Kidney (tissue), 14 donors: ENCODE measurements around the gene PODN. TPM values are rescaled to one million over a fixed set of nuclear protein-coding genes. Genes with fewer than 3 reads are reported as not detected.

ENCODE experiments used
- DNase-seq, 5 donors: peaks; one replicate each; pipeline ENCODE4 v3.0.0-alpha.2; 2013 to 2020
- FAIRE-seq: peaks from 2 replicates; lab custom pipeline; 2012; peaks lifted over from hg19 to GRCh38; lab: Jason Lieb, UNC
- H3K27ac ChIP-seq, 2 donors: one replicate each; pipeline ENCODE4 v1.7.0; 2013; ENCODE audit warnings: low read depth in 2 of 2, low read length in 2 of 2, inconsistent platforms in 1 of 2
- H3K27me3 ChIP-seq: one replicate; pipeline ENCODE4 v1.7.1; 2013; ENCODE audit warnings: low read length, inconsistent platforms; ENCODE audit not compliant: control insufficient read depth, insufficient read depth
- H3K36me3 ChIP-seq, 3 donors: one replicate each; pipeline versions ENCODE4 v1.7.0 to v1.7.1; 2013; ENCODE audit warnings: low read length in 3 of 3, control low read depth in 1 of 3, inconsistent platforms in 1 of 3; ENCODE audit not compliant: insufficient read depth in 3 of 3, control insufficient read depth in 2 of 3
- H3K4me1 ChIP-seq, 3 donors: one replicate each; pipeline versions ENCODE4 v1.7.0 to v1.7.1; 2013; ENCODE audit warnings: low read length in 3 of 3, inconsistent platforms in 1 of 3, low read depth in 1 of 3; ENCODE audit not compliant: control insufficient read depth in 2 of 3, insufficient read depth in 2 of 3
- H3K4me3 ChIP-seq, 3 donors: one replicate each; pipeline versions ENCODE4 v1.7.0 to v1.8.1; 2013; ENCODE audit warnings: low read length in 3 of 3, control low read depth in 1 of 3, inconsistent platforms in 1 of 3
- H3K9ac ChIP-seq, 3 donors: one replicate each; pipeline versions ENCODE4 v1.7.0 to v1.7.1; 2013; ENCODE audit warnings: low read length in 3 of 3, control low read depth in 1 of 3, inconsistent platforms in 1 of 3
- H3K9me3 ChIP-seq, 3 donors: one replicate each; pipeline versions ENCODE4 v1.7.0 to v1.7.1; 2013; ENCODE audit warnings: low read length in 3 of 3, control low read depth in 1 of 3, inconsistent platforms in 1 of 3; ENCODE audit not compliant: control insufficient read depth in 2 of 3, insufficient read depth in 1 of 3
- intact Hi-C: fragments of 100-400 bp; cut with DNase I; formaldehyde crosslinking; loops from one replicate; pipeline ENCODE4 v1.11.1; 2022
- polyA plus RNA-seq: library from polyadenylated mRNA; stranded (reverse); fragments of 350-450 nt; fragmentation: Illumina TruSeq; extraction: RNeasy Lipid Tissue Mini Kit (QIAGEN cat#74804); gene quantifications from one replicate; pipeline ENCODE4 v1.2.3, GENCODE V29; 2014; ENCODE audit warnings: low read depth, low replicate concordance; ENCODE audit not compliant: insufficient read depth
- total RNA-seq: library from RNA; stranded (reverse); fragmentation: NEBNext Ultra II Directional; extraction: Animal tissue kit (Norgen Biotek cat#: 25700); gene quantifications from one replicate; pipeline ENCODE4 v1.2.1, GENCODE V29; 2021
- TF ChIP-seq, protein P1 (sequence below): IDR thresholded peaks from 3 replicates; pipeline ENCODE4 v1.5.1; 2012; ENCODE audit warnings: mild to moderate bottlenecking, moderate library complexity, borderline replicate concordance; ENCODE audit not compliant: insufficient read depth; ENCODE audit errors: extremely low read depth
- donor health status: control.
- donor health status: control.
- donor health status: control.
- donor health status: control.
- donor health status: control.
- donor health status: DM: yes; HTN: yes; CAD: no.
- donor health status: Normal renal cell carcinoma (clear cell type).

Gene PODN
- total and polyA plus RNA-seq, 2 donors from 2014 or later, result 1.4 to 8.1 TPM

DNA sequence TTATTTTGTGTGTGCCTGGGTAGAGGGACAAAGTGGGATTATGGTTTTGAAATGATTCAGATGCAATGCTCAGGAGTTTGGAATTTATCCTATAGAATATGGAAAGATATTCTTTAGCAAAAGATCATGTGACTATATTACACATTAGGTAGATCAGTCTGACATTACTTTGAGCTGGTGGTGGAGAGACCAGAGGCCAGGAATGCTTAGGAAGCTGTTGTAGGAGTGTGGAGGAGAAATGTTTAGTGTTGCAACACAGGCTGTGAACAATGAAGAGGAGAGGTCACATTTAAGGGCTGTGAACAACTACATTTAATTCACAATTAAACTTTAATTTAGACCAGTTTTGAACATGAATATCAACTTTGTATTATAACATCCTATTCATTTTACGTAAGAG is 45.3 kb upstream of the PODN start:
- Histone ChIP-seq H3K9me3 (no peaks in the 10 kb centered on the region), H3K4me1 (peaks cover 0 to 6% (median 0%) of the 10 kb centered on the region in 3 donors), H3K36me3 (no peaks in the 10 kb centered on the region), H3K27me3 (no peaks in the 10 kb centered on the region), H3K27ac (no peak overlapping the region), H3K4me3 (peak overlapping the region in 1 of 3 donors; percentile 88), H3K9ac (no peak overlapping the region)
- DNase-seq, result no peak
- FAIRE-seq, result no peak
- TF ChIP-seq, protein P1, sequence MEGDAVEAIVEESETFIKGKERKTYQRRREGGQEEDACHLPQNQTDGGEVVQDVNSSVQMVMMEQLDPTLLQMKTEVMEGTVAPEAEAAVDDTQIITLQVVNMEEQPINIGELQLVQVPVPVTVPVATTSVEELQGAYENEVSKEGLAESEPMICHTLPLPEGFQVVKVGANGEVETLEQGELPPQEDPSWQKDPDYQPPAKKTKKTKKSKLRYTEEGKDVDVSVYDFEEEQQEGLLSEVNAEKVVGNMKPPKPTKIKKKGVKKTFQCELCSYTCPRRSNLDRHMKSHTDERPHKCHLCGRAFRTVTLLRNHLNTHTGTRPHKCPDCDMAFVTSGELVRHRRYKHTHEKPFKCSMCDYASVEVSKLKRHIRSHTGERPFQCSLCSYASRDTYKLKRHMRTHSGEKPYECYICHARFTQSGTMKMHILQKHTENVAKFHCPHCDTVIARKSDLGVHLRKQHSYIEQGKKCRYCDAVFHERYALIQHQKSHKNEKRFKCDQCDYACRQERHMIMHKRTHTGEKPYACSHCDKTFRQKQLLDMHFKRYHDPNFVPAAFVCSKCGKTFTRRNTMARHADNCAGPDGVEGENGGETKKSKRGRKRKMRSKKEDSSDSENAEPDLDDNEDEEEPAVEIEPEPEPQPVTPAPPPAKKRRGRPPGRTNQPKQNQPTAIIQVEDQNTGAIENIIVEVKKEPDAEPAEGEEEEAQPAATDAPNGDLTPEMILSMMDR, result no peak
- intact Hi-C loops, result no loop called here

DNA sequence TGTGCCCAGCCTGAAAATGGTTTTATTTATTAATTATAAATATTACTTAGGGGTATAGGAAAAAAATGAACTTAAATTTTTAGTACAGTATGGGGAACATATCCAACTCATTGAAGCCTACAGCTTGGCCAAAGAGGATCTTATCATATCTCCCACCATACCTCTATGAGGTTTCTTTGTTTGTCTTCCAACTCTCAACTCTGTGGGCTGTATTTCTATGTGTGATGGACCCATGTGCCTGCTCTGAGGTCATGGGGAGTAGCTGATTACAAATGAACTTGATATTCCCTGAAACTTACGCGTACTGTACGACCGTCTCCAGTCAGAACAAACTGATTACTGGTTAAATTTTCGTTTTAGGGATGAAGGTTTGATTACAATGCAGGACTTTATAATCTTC is 41.4 kb upstream of the PODN start:
- H3K4me1 ChIP-seq, result peaks cover 0 to 6% (median 4%) of the 10 kb centered on the region in 3 donors
- TF ChIP-seq, protein P1, result no peak
- DNase-seq (no peak), FAIRE-seq (no peak)
- no peaks in the 10 kb centered on the region for H3K36me3 ChIP-seq
- no peak overlapping the region for H3K27ac ChIP-seq
- no peaks in the 10 kb centered on the region for H3K9me3 ChIP-seq
- H3K4me3 ChIP-seq, result no peak overlapping the region
- no peaks in the 10 kb centered on the region for H3K27me3 ChIP-seq
- intact Hi-C loops, result no loop called here
- H3K9ac ChIP-seq, result no peak overlapping the region

DNA sequence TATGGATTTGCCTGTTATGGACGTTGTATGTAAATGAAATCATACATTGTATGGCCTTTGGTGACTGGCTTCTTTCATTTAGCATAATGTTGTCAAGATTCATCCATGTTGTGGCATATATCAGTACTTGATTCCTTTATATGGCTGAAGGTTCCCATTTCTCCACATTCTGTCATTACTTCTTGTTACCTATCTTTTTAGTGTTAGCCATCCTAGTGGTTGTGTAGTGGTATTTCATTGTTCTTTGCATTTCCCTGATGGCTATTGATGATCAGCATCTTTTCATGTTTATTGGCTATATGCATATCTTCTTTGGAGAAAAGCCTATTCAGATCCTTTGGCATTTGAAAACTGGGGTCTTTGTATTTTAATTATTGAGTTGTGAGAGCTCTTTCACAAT is 39.8 kb upstream of the PODN start:
- FAIRE-seq (no peak), DNase-seq (no peak)
- no peaks in the 10 kb centered on the region for H3K36me3 ChIP-seq
- H3K27me3 ChIP-seq, result no peaks in the 10 kb centered on the region
- TF ChIP-seq, protein P1, result no peak
- no peak overlapping the region for H3K27ac ChIP-seq
- intact Hi-C loops, result no loop called here
- H3K4me3 ChIP-seq, result no peak overlapping the region
- H3K4me1 ChIP-seq, result peaks cover 0 to 4% (median 0%) of the 10 kb centered on the region in 3 donors
- H3K9me3 ChIP-seq, result no peaks in the 10 kb centered on the region
- no peak overlapping the region for H3K9ac ChIP-seq

DNA sequence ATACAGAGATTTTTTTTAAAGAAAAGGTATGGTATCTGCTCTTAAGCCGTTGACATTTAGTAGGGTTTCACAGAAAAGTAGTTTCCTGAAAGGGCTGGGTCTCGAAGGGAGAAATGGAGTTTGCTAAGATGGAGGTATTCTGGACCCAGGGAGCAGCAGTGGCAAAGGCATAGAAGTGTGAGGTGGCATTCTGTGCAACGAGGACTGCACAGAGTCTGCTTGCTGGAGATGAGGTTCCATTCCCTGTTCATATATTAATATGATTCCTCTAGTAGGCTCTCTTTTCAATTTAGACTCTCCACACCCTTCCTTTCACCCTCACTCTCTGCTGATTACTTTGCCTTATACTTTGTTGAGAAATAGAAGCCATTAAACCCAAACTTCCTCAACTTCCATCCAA is 38.5 kb upstream of the PODN start:
- no peak overlapping the region for H3K4me3 ChIP-seq
- H3K9me3 ChIP-seq, result no peaks in the 10 kb centered on the region
- intact Hi-C loops, result no loop called here
- no peaks in the 10 kb centered on the region for H3K27me3 ChIP-seq
- TF ChIP-seq, protein P1, result no peak
- peaks cover 0 to 4% (median 0%) of the 10 kb centered on the region in 3 donors for H3K4me1 ChIP-seq
- H3K27ac ChIP-seq, result no peak overlapping the region
- H3K36me3 ChIP-seq, result no peaks in the 10 kb centered on the region
- no peak overlapping the region for H3K9ac ChIP-seq
- FAIRE-seq (no peak), DNase-seq (no peak)
